Upper lobe of left lung (tissue), 4 donors: ENCODE results near the gene GRID1.

Source experiments
- CTCF ChIP-seq, 6 experiments: fragments of 450-650 bp in 4 of 6; fragments of 200-600 bp in 2 of 6; sonication (generic) in 2 of 6; IDR thresholded peaks; one replicate each; pipeline ENCODE4 v1.5.1; 2016 to 2019; ENCODE audit warnings: antibody characterized with exemption in 6 of 6
- POLR2A ChIP-seq, 4 donors: fragments of 450-650 bp; IDR thresholded peaks; one replicate each; pipeline ENCODE4 v1.5.1; 2016 to 2017; ENCODE audit warnings: antibody characterized with exemption in 4 of 4, mild to moderate bottlenecking in 2 of 4

- no peak for TF ChIP-seq CTCF (IDR thresholded peaks at IDR 0.05)
- TF ChIP-seq POLR2A (IDR thresholded peaks at IDR 0.05) = no peak
Observed at GRCh38 chr10:85874208-85874607, 492.4 kb downstream of the GRID1 start.
